GM23338 (cell line): Measurements from ENCODE around the gene EFEMP1. TPM values are rescaled to one million over a fixed set of nuclear protein-coding genes. Genes with fewer than 3 reads are reported as not detected.

ENCODE experiments used
- ATAC-seq: fragments of 200-7000 bp; cut with Tn5 transposase; 3 replicates; pipeline ENCODE4 v1.9.1; 2020
- DNase-seq: peaks from one replicate; pipeline ENCODE4 v3.0.0-alpha.2; 2015; ENCODE audit warnings: low spot score
- H2AFZ ChIP-seq: fragments of 200-600 bp; sonication (generic); 2 replicates; pipeline ENCODE4 v1.8.0; 2016; ENCODE audit warnings: antibody characterized with exemption, mild to moderate bottlenecking, moderate library complexity
- H3F3A ChIP-seq: fragments of 200-600 bp; sonication (generic); replicated peaks from 2 replicates; pipeline ENCODE4 v1.8.0; 2017; ENCODE audit warnings: antibody characterized with exemption, mixed run types, low read depth
- H3K27ac ChIP-seq: fragments of 200-600 bp; sonication (generic); 2 replicates; pipeline ENCODE4 v1.6.1; 2016; ENCODE audit warnings: low read depth
- H3K27me3 ChIP-seq: fragments of 200-600 bp; sonication (generic); 2 replicates; pipeline ENCODE4 v1.8.0; 2016; ENCODE audit warnings: mild to moderate bottlenecking, mixed run types, moderate library complexity; ENCODE audit not compliant: insufficient read depth
- H3K36me3 ChIP-seq: fragments of 200-600 bp; sonication (generic); 2 replicates; pipeline ENCODE4 v1.8.0; 2016; ENCODE audit warnings: mild to moderate bottlenecking; ENCODE audit not compliant: insufficient read depth
- H3K4me1 ChIP-seq: fragments of 200-600 bp; sonication (generic); 2 replicates; pipeline ENCODE4 v1.8.0; 2016; ENCODE audit warnings: mild to moderate bottlenecking, moderate library complexity; ENCODE audit not compliant: insufficient read depth
- H3K4me2 ChIP-seq: fragments of 200-600 bp; sonication (generic); 2 replicates; pipeline ENCODE4 v1.7.1; 2017; ENCODE audit warnings: mixed run types
- H3K4me3 ChIP-seq: fragments of 200-600 bp; sonication (generic); 2 replicates; pipeline ENCODE4 v1.6.1; 2016; ENCODE audit warnings: mixed run types
- H3K79me2 ChIP-seq: fragments of 200-600 bp; sonication (generic); replicated peaks from 2 replicates; pipeline ENCODE4 v1.8.0; 2017; ENCODE audit warnings: mild to moderate bottlenecking; ENCODE audit not compliant: insufficient read depth
- H3K9me2 ChIP-seq: fragments of 200-600 bp; sonication (generic); 2 replicates; pipeline ENCODE4 v1.8.0; 2017; ENCODE audit not compliant: insufficient read depth
- H4K20me1 ChIP-seq: fragments of 200-600 bp; sonication (generic); replicated peaks from 2 replicates; pipeline ENCODE4 v1.8.0; 2017; ENCODE audit warnings: mild to moderate bottlenecking; ENCODE audit not compliant: insufficient read depth
- H3K27ac Mint-ChIP-seq: 2 replicates; pipeline ENCODE4 v1.8.0; 2020; ENCODE audit warnings: inconsistent platforms, mild to moderate bottlenecking, moderate library complexity, mixed read lengths
- H3K27me3 Mint-ChIP-seq: 3 replicates; pipeline ENCODE4 v1.8.0; 2022; ENCODE audit warnings: low read depth, mild to moderate bottlenecking, moderate library complexity, mixed read lengths, inconsistent platforms; ENCODE audit not compliant: insufficient read depth, poor library complexity
- H3K36me3 Mint-ChIP-seq: 3 replicates; pipeline ENCODE4 v1.8.0; 2021; ENCODE audit warnings: low read depth, mild to moderate bottlenecking, inconsistent platforms, moderate library complexity, mixed read lengths
- H3K4me1 Mint-ChIP-seq: 3 replicates; pipeline ENCODE4 v1.8.0; 2020; ENCODE audit warnings: mild to moderate bottlenecking, inconsistent platforms, mixed read lengths
- H3K4me3 Mint-ChIP-seq: 3 replicates; pipeline ENCODE4 v1.8.0; 2021; ENCODE audit warnings: moderate library complexity, mild to moderate bottlenecking, inconsistent platforms, mixed read lengths
- H3K9me3 Mint-ChIP-seq: 3 replicates; pipeline ENCODE4 v1.8.0; 2020; ENCODE audit warnings: moderate library complexity, mild to moderate bottlenecking, inconsistent platforms, mixed read lengths
- EZH2 ChIP-seq: fragments of 200-600 bp; sonication (generic); IDR thresholded peaks from one replicate; pipeline ENCODE4 v1.8.0; 2017; ENCODE audit warnings: antibody characterized with exemption, mild to moderate bottlenecking, low read depth; ENCODE audit not compliant: unreplicated experiment
- EZH2phosphoT487 ChIP-seq: fragments of 200-600 bp; sonication (generic); IDR thresholded peaks from one replicate; pipeline ENCODE4 v1.8.1; 2018; ENCODE audit warnings: antibody characterized with exemption; ENCODE audit not compliant: unreplicated experiment
- JUNB ChIP-seq: IDR thresholded peaks from one replicate; pipeline ENCODE4 v1.6.1; 2016; ENCODE audit warnings: antibody characterized with exemption; ENCODE audit not compliant: unreplicated experiment
- NANOG ChIP-seq: IDR thresholded peaks from 2 replicates; pipeline ENCODE4 v1.6.1; 2016; ENCODE audit warnings: antibody characterized with exemption, borderline replicate concordance
- REST ChIP-seq: IDR thresholded peaks from one replicate; pipeline ENCODE4 v1.6.1; 2018; ENCODE audit warnings: antibody characterized with exemption; ENCODE audit not compliant: unreplicated experiment
- STAT1 ChIP-seq: IDR thresholded peaks from one replicate; pipeline ENCODE4 v1.6.1; 2016; ENCODE audit warnings: antibody characterized with exemption; ENCODE audit not compliant: unreplicated experiment
- polyA plus RNA-seq: library from polyadenylated mRNA; unstranded; fragments of >200 nt; fragmentation: Nextera tagmentation; extraction: Ambion mirVana; gene quantifications from 2 replicates; pipeline ENCODE4 v1.2.1, GENCODE V29; 2016
- total RNA-seq: library from RNA; depleted of rRNA; stranded (reverse); fragments of >200 nt; shearing (Covaris generic); gene quantifications from 2 replicates; pipeline ENCODE4 v1.2.3, GENCODE V29; 2014
- TF ChIP-seq, protein P1 (sequence below), 2 experiments: fragments of 200-600 bp in 1 of 2; sonication (generic) in 1 of 2; conservative IDR thresholded peaks; 2 replicates each; pipeline versions ENCODE4 v1.5.1 to v1.6.1; 2016 to 2017; ENCODE audit warnings: antibody characterized with exemption in 2 of 2, low read depth in 2 of 2, mild to moderate bottlenecking in 2 of 2, moderate library complexity in 1 of 2
- TF ChIP-seq, protein P2 (sequence below): IDR thresholded peaks from 2 replicates; pipeline ENCODE4 v1.6.1; 2016; ENCODE audit warnings: antibody characterized with exemption

Gene EFEMP1
- total and polyA plus RNA-seq, 2 experiments from 2014 or later = 12.6 to 22.5 TPM

GRCh38 chr2:55876429-55877086 is 47.0 kb downstream of the EFEMP1 start (continued):
- no peak for TF ChIP-seq REST
- no peak for TF ChIP-seq STAT1
- TF ChIP-seq, protein P1, sequence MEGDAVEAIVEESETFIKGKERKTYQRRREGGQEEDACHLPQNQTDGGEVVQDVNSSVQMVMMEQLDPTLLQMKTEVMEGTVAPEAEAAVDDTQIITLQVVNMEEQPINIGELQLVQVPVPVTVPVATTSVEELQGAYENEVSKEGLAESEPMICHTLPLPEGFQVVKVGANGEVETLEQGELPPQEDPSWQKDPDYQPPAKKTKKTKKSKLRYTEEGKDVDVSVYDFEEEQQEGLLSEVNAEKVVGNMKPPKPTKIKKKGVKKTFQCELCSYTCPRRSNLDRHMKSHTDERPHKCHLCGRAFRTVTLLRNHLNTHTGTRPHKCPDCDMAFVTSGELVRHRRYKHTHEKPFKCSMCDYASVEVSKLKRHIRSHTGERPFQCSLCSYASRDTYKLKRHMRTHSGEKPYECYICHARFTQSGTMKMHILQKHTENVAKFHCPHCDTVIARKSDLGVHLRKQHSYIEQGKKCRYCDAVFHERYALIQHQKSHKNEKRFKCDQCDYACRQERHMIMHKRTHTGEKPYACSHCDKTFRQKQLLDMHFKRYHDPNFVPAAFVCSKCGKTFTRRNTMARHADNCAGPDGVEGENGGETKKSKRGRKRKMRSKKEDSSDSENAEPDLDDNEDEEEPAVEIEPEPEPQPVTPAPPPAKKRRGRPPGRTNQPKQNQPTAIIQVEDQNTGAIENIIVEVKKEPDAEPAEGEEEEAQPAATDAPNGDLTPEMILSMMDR (conservative IDR thresholded peaks at IDR 0.05; ENCODE audit: low read depth in 2 of 2) = no peak
- TF ChIP-seq, protein P2, sequence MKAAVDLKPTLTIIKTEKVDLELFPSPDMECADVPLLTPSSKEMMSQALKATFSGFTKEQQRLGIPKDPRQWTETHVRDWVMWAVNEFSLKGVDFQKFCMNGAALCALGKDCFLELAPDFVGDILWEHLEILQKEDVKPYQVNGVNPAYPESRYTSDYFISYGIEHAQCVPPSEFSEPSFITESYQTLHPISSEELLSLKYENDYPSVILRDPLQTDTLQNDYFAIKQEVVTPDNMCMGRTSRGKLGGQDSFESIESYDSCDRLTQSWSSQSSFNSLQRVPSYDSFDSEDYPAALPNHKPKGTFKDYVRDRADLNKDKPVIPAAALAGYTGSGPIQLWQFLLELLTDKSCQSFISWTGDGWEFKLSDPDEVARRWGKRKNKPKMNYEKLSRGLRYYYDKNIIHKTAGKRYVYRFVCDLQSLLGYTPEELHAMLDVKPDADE = no peak
- TF ChIP-seq EZH2 = no peak
- no peak for TF ChIP-seq JUNB
- no peak for TF ChIP-seq NANOG

- no peak overlapping the region for H3K27ac ChIP-seq
- H3K4me1 Mint-ChIP-seq = no peaks in the 10 kb centered on the region
- H3K36me3 Mint-ChIP-seq = no peaks in the 10 kb centered on the region
- ATAC-seq (no peak), DNase-seq (no peak)
- no peaks in the 10 kb centered on the region for H3K79me2 ChIP-seq
- H3K27ac Mint-ChIP-seq = no peak overlapping the region
- no peak overlapping the region for H3K4me3 ChIP-seq
- peaks cover 2% of the 10 kb centered on the region for H3K27me3 Mint-ChIP-seq
- no peaks in the 10 kb centered on the region for H3K4me1 ChIP-seq
- no peaks in the 10 kb centered on the region for H3K27me3 ChIP-seq
- H3K9me2 ChIP-seq = no peaks in the 10 kb centered on the region
- H2AFZ ChIP-seq = no peak overlapping the region
- TF ChIP-seq EZH2phosphoT487 (no peak), EZH2 (no peak)
- H3K9me3 Mint-ChIP-seq = no peaks in the 10 kb centered on the region
- H4K20me1 ChIP-seq = 0 out of 2 replicates have a peak, but pooled peaks cover 5% of the 10 kb centered on the region
- H3K4me3 Mint-ChIP-seq = no peak overlapping the region
- H3K36me3 ChIP-seq = no peaks in the 10 kb centered on the region
- no peaks in the 10 kb centered on the region for H3F3A ChIP-seq
- no peak overlapping the region for H3K4me2 ChIP-seq
Observed at GRCh38 chr2:55875434-55876135, 48.0 kb downstream of the EFEMP1 start.
